ENCODE measurements around the gene PLCH1. TPM values are rescaled to one million over a fixed set of nuclear protein-coding genes. Genes with fewer than 3 reads are reported as not detected.

The PLCH1 gene
- total and polyA plus RNA-seq, 2 of the 13 experiments (the other 11 are each of a cell fraction or from before 2014, with no cell fraction given), result 2.0 to 3.0 TPM

DNA sequence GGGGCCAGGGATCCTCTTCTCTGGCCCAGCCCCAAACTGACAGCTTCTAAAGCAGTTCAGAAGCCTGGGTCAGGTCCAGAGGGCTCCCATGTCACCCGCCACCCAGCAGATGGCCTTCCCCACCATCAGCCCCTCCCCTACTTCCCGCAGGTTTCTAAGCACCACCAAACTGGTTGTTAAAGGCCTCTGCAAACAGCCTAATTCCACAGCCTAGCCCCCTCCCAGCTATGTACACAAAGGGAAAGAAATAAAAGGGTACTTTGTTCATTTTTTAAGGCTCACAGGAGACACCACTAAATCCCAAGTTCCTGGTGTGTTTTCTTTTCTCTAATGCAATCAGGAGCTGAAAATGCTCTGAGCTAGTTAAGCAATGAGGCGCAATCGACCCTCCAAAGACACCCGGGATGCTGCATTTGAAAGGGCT, 30.6 kb downstream of the PLCH1 start (continued):
- TF ChIP-seq, protein P1, sequence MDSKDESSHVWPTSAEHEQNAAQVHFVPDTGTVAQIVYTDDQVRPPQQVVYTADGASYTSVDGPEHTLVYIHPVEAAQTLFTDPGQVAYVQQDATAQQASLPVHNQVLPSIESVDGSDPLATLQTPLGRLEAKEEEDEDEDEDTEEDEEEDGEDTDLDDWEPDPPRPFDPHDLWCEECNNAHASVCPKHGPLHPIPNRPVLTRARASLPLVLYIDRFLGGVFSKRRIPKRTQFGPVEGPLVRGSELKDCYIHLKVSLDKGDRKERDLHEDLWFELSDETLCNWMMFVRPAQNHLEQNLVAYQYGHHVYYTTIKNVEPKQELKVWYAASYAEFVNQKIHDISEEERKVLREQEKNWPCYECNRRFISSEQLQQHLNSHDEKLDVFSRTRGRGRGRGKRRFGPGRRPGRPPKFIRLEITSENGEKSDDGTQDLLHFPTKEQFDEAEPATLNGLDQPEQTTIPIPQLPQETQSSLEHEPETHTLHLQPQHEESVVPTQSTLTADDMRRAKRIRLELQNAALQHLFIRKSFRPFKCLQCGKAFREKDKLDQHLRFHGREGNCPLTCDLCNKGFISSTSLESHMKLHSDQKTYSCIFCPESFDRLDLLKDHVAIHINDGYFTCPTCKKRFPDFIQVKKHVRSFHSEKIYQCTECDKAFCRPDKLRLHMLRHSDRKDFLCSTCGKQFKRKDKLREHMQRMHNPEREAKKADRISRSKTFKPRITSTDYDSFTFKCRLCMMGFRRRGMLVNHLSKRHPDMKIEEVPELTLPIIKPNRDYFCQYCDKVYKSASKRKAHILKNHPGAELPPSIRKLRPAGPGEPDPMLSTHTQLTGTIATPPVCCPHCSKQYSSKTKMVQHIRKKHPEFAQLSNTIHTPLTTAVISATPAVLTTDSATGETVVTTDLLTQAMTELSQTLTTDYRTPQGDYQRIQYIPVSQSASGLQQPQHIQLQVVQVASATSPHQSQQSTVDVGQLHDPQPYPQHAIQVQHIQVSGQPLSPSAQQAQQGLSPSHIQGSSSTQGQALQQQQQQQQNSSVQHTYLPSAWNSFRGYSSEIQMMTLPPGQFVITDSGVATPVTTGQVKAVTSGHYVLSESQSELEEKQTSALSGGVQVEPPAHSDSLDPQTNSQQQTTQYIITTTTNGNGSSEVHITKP (CRISPR knock-in tag; IDR thresholded peaks at IDR 0.05; ENCODE audit: low read depth), result peak; percentile 71; the same call in 1 of the 2 replicates
- no peak for TF ChIP-seq ZNF383 (CRISPR knock-in tag; IDR thresholded peaks at IDR 0.05; ENCODE audit: borderline replicate concordance)
- TF ChIP-seq SOX13 (IDR thresholded peaks at IDR 0.05), result no peak
- TF ChIP-seq SOX13 (CRISPR knock-in tag; conservative IDR thresholded peaks at IDR 0.05 in 1 of 2, IDR thresholded peaks at IDR 0.05 in 1 of 2), result peak in 1 of 2 experiments; percentile 73; a peak in 2 of 4 replicates
- TF ChIP-seq, protein P2, sequence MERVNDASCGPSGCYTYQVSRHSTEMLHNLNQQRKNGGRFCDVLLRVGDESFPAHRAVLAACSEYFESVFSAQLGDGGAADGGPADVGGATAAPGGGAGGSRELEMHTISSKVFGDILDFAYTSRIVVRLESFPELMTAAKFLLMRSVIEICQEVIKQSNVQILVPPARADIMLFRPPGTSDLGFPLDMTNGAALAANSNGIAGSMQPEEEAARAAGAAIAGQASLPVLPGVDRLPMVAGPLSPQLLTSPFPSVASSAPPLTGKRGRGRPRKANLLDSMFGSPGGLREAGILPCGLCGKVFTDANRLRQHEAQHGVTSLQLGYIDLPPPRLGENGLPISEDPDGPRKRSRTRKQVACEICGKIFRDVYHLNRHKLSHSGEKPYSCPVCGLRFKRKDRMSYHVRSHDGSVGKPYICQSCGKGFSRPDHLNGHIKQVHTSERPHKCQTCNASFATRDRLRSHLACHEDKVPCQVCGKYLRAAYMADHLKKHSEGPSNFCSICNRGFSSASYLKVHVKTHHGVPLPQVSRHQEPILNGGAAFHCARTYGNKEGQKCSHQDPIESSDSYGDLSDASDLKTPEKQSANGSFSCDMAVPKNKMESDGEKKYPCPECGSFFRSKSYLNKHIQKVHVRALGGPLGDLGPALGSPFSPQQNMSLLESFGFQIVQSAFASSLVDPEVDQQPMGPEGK (CRISPR knock-in tag; IDR thresholded peaks at IDR 0.05), result peak; percentile 95
- TF ChIP-seq, protein P3, sequence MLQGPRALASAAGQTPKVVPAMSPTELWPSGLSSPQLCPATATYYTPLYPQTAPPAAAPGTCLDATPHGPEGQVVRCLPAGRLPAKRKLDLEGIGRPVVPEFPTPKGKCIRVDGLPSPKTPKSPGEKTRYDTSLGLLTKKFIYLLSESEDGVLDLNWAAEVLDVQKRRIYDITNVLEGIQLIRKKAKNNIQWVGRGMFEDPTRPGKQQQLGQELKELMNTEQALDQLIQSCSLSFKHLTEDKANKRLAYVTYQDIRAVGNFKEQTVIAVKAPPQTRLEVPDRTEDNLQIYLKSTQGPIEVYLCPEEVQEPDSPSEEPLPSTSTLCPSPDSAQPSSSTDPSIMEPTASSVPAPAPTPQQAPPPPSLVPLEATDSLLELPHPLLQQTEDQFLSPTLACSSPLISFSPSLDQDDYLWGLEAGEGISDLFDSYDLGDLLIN (CRISPR knock-in tag; IDR thresholded peaks at IDR 0.05; ENCODE audit: borderline replicate concordance), result no peak
- 0 out of 2 replicates have a peak, but pooled peaks have one; percentile 35 for TF ChIP-seq DNMT3B (CRISPR knock-in tag; conservative IDR thresholded peaks at IDR 0.05)
- TF ChIP-seq NR2C2 (CRISPR knock-in tag; IDR thresholded peaks at IDR 0.05; ENCODE audit: borderline replicate concordance), result no peak
- peak; percentile 58; the same call in 1 of the 2 replicates for TF ChIP-seq ERF (CRISPR knock-in tag; IDR thresholded peaks at IDR 0.05)
- TF ChIP-seq ADNP (CRISPR knock-in tag; IDR thresholded peaks at IDR 0.05), result no peak
- no peak for TF ChIP-seq ZFYVE20 (CRISPR knock-in tag; IDR thresholded peaks at IDR 0.05; ENCODE audit: borderline replicate concordance, low read depth)
- TF ChIP-seq GABPA (IDR thresholded peaks at IDR 0.05; ENCODE audit: low read depth, low read length), result no peak
- TF ChIP-seq GABPA (CRISPR knock-in tag; IDR thresholded peaks at IDR 0.05; ENCODE audit: low read depth), result 0 out of 2 replicates have a peak, but pooled peaks have one; percentile 21
- TF ChIP-seq, protein P4, sequence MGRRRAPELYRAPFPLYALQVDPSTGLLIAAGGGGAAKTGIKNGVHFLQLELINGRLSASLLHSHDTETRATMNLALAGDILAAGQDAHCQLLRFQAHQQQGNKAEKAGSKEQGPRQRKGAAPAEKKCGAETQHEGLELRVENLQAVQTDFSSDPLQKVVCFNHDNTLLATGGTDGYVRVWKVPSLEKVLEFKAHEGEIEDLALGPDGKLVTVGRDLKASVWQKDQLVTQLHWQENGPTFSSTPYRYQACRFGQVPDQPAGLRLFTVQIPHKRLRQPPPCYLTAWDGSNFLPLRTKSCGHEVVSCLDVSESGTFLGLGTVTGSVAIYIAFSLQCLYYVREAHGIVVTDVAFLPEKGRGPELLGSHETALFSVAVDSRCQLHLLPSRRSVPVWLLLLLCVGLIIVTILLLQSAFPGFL (CRISPR knock-in tag; IDR thresholded peaks at IDR 0.05), result no peak
- TF ChIP-seq EP300 (IDR thresholded peaks at IDR 0.05; ENCODE audit: low read depth in 2 of 2, low read length in 2 of 2), result peak in 1 of 2 experiments; percentile 78; a peak in 1 of 4 replicates
- peak; percentile 45; the same call in 1 of the 2 replicates for TF ChIP-seq EP300 (CRISPR knock-in tag; IDR thresholded peaks at IDR 0.05; ENCODE audit: borderline replicate concordance)
- no peak for TF ChIP-seq PRMT3 (CRISPR knock-in tag; IDR thresholded peaks at IDR 0.05; ENCODE audit: borderline replicate concordance, low read depth)
- TF ChIP-seq TCF7 (IDR thresholded peaks at IDR 0.05; ENCODE audit: low read depth), result peak; percentile 51; the same call in 1 of the 2 replicates
- TF ChIP-seq ZNF672 (CRISPR knock-in tag; IDR thresholded peaks at IDR 0.05), result no peak
- TF ChIP-seq, protein P5, sequence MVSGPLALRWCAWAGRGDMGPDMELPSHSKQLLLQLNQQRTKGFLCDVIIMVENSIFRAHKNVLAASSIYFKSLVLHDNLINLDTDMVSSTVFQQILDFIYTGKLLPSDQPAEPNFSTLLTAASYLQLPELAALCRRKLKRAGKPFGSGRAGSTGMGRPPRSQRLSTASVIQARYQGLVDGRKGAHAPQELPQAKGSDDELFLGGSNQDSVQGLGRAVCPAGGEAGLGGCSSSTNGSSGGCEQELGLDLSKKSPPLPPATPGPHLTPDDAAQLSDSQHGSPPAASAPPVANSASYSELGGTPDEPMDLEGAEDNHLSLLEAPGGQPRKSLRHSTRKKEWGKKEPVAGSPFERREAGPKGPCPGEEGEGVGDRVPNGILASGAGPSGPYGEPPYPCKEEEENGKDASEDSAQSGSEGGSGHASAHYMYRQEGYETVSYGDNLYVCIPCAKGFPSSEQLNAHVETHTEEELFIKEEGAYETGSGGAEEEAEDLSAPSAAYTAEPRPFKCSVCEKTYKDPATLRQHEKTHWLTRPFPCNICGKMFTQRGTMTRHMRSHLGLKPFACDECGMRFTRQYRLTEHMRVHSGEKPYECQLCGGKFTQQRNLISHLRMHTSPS (CRISPR knock-in tag; IDR thresholded peaks at IDR 0.05; ENCODE audit: low read depth), result no peak

All from HepG2 (cell line).